Measurements from ENCODE around the gene PDXP. TPM values are rescaled to one million over a fixed set of nuclear protein-coding genes. Genes with fewer than 3 reads are reported as not detected.

PDXP gene
- total and polyA plus RNA-seq, 2 of the 13 experiments (the other 11 are each of a cell fraction or from before 2014, with no cell fraction given) = 58.2 to 70.6 TPM

DNA sequence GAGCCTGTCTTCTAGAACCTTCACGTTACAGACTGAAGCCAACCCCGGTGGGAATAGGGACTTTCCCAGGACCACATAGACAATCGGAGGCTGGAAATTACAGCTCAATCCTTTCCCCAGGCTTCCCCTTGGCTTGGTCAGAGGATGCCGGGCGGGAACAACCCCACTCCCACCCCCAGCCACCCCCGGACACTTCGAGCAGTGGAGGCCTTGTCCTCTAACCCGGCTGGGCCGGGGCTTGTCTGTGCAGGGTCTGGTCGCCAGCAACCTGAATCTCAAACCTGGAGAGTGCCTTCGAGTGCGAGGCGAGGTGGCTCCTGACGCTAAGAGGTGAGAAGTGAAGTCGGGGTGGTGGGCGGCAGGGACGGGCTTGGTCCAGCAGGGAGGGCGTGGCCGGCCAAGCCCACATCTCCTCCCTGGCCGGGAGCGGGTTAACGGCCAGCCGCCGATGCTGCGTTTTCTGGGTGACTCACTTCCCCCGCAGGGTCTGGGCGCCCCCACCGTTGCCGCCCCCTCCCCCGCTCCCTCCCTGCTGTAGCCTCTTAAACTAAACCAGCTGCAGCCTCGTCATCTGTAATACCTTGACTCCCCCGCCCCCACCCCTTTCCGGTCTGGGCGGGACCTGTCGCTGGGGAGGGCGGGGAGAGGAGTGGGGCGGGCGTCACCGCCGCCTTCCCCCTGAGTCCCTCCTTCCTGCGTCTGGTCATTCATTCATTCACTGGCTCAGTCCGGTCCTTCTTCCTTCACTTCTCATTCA lies 18.4 kb downstream of the PDXP start (continued):
- TF ChIP-seq RFXAP (CRISPR knock-in tag; IDR thresholded peaks at IDR 0.05; ENCODE audit: borderline replicate concordance) = no peak
- TF ChIP-seq GABPB1 (CRISPR knock-in tag; IDR thresholded peaks at IDR 0.05) = peak; percentile 82
- no peak for TF ChIP-seq ZNF264 (CRISPR knock-in tag; IDR thresholded peaks at IDR 0.05)
- TF ChIP-seq, protein P1, sequence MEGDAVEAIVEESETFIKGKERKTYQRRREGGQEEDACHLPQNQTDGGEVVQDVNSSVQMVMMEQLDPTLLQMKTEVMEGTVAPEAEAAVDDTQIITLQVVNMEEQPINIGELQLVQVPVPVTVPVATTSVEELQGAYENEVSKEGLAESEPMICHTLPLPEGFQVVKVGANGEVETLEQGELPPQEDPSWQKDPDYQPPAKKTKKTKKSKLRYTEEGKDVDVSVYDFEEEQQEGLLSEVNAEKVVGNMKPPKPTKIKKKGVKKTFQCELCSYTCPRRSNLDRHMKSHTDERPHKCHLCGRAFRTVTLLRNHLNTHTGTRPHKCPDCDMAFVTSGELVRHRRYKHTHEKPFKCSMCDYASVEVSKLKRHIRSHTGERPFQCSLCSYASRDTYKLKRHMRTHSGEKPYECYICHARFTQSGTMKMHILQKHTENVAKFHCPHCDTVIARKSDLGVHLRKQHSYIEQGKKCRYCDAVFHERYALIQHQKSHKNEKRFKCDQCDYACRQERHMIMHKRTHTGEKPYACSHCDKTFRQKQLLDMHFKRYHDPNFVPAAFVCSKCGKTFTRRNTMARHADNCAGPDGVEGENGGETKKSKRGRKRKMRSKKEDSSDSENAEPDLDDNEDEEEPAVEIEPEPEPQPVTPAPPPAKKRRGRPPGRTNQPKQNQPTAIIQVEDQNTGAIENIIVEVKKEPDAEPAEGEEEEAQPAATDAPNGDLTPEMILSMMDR (CRISPR knock-in tag; IDR thresholded peaks at IDR 0.05) = no peak
- TF ChIP-seq POLR2G (IDR thresholded peaks at IDR 0.05; ENCODE audit: low read depth, low read length) = peak; percentile 27; the same call in 1 of the 2 replicates
- peak; percentile 69; the same call in 1 of the 2 replicates for TF ChIP-seq TBX2 (CRISPR knock-in tag; IDR thresholded peaks at IDR 0.05; ENCODE audit: borderline replicate concordance)
- TF ChIP-seq CBX5 (CRISPR knock-in tag; IDR thresholded peaks at IDR 0.05; ENCODE audit: borderline replicate concordance) = no peak; the same call in 1 of the 2 replicates
- peak; percentile 67 for TF ChIP-seq AGO2 (optimal IDR thresholded peaks at IDR 0.05; ENCODE audit: low read depth, low read length)
- TF ChIP-seq ZNF781 (CRISPR knock-in tag; IDR thresholded peaks at IDR 0.05; ENCODE audit: borderline replicate concordance, not compliant biosample characterization) = no peak
- TF ChIP-seq ZNF703 (CRISPR knock-in tag; IDR thresholded peaks at IDR 0.05; ENCODE audit: borderline replicate concordance) = no peak
- no peak for TF ChIP-seq KDM5A (IDR thresholded peaks at IDR 0.05; ENCODE audit: borderline replicate concordance, low read length)
- TF ChIP-seq, protein P2, sequence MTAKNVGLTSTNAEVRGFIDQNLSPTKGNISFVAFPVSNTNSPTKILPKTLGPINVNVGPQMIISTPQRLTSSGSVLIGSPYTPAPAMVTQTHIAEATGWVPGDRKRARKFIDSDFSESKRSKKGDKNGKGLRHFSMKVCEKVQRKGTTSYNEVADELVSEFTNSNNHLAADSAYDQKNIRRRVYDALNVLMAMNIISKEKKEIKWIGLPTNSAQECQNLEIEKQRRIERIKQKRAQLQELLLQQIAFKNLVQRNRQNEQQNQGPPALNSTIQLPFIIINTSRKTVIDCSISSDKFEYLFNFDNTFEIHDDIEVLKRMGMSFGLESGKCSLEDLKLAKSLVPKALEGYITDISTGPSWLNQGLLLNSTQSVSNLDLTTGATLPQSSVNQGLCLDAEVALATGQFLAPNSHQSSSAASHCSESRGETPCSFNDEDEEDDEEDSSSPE (CRISPR knock-in tag; IDR thresholded peaks at IDR 0.05) = 0 out of 2 replicates have a peak, but pooled peaks have one; percentile 25
- no peak for TF ChIP-seq SNRNP70 (IDR thresholded peaks at IDR 0.05; ENCODE audit: low read depth, low read length)
- TF ChIP-seq ZNF776 (CRISPR knock-in tag; IDR thresholded peaks at IDR 0.05) = 0 out of 2 replicates have a peak, but pooled peaks have one; percentile 49
- 0 out of 2 replicates have a peak, but pooled peaks have one; percentile 33 for TF ChIP-seq ZNF235 (CRISPR knock-in tag; IDR thresholded peaks at IDR 0.05; ENCODE audit: borderline replicate concordance)
- TF ChIP-seq PITX1 (CRISPR knock-in tag; IDR thresholded peaks at IDR 0.05) = 0 out of 2 replicates have a peak, but pooled peaks have one; percentile 26
- TF ChIP-seq ELF3 (CRISPR knock-in tag; IDR thresholded peaks at IDR 0.05) = peak; percentile 21; the same call in 1 of the 2 replicates
- peak; percentile 34; the same call in 1 of the 3 replicates for TF ChIP-seq MXI1 (IDR thresholded peaks at IDR 0.05; ENCODE audit: borderline replicate concordance, low read depth, low read length)
- TF ChIP-seq GFI1 (CRISPR knock-in tag; IDR thresholded peaks at IDR 0.05; ENCODE audit: borderline replicate concordance) = peak; percentile 51; the same call in 1 of the 2 replicates
- TF ChIP-seq YEATS4 (CRISPR knock-in tag; IDR thresholded peaks at IDR 0.05; ENCODE audit: borderline replicate concordance) = 0 out of 2 replicates have a peak, but pooled peaks have one; percentile 22
- TF ChIP-seq ZNF18 (CRISPR knock-in tag; IDR thresholded peaks at IDR 0.05; ENCODE audit: insufficient replicate concordance) = no peak
- TF ChIP-seq NCOR1 (IDR thresholded peaks at IDR 0.05; ENCODE audit: borderline replicate concordance, low read length) = no peak
- no peak for TF ChIP-seq MXD3 (CRISPR knock-in tag; IDR thresholded peaks at IDR 0.05)
- no peak for TF ChIP-seq ZNF234 (CRISPR knock-in tag; conservative IDR thresholded peaks at IDR 0.05)

Measured in HepG2 (cell line).